ENCODE results near the gene GATB. TPM values are rescaled to one million over a fixed set of nuclear protein-coding genes. Genes with fewer than 3 reads are reported as not detected.

The GATB gene
- total RNA-seq, 1 donor from 2014 or later, result 17.9 TPM

- H3K36me3 Mint-ChIP-seq, result peaks cover 6% of the 10 kb centered on the region
- no peak overlapping the region for H3K4me3 Mint-ChIP-seq
- H3K4me2 ChIP-seq, result no peak overlapping the region
- H3K9ac ChIP-seq, result no peak overlapping the region
- no peak for TF ChIP-seq EZH2 (IDR thresholded peaks at IDR 0.05)
- no peak for TF ChIP-seq EZH2phosphoT487 (IDR thresholded peaks at IDR 0.05)
- no peak for TF ChIP-seq CTCF (IDR thresholded peaks at IDR 0.05)
- no peaks in the 10 kb centered on the region for H3K9me3 Mint-ChIP-seq
- H3K79me2 ChIP-seq (ENCODE audit: low read depth), result no peaks in the 10 kb centered on the region
- no peak overlapping the region for H3K27ac Mint-ChIP-seq
- no peaks in the 10 kb centered on the region for H3K36me3 ChIP-seq
- no peaks in the 10 kb centered on the region for H4K20me1 ChIP-seq (ENCODE audit: low read depth)
- H3F3A ChIP-seq (ENCODE audit: low read depth), result no peaks in the 10 kb centered on the region
- no peak for DNase-seq (ENCODE audit: low spot score)
- H2AFZ ChIP-seq (replicated peaks), result no peak overlapping the region
- H3K27me3 Mint-ChIP-seq (ENCODE audit: insufficient read depth, low read depth), result peaks cover 2% of the 10 kb centered on the region
- no peak overlapping the region for H3K4me3 ChIP-seq
- H3K4me1 ChIP-seq, result no peaks in the 10 kb centered on the region
- no peaks in the 10 kb centered on the region for H3K27me3 ChIP-seq
- no peaks in the 10 kb centered on the region for H3K9me3 ChIP-seq (ENCODE audit: low read depth)
- peaks cover 6% of the 10 kb centered on the region for H3K4me1 Mint-ChIP-seq
- no peak overlapping the region for H3K27ac ChIP-seq
Observed at GRCh38 chr4:151681085-151681484, 79.7 kb downstream of the GATB start.

GRCh38 chr4:151679231-151679630 is 81.6 kb downstream of the GATB start:
- DNase-seq (ENCODE audit: low spot score), result no peak
- peaks cover 22% of the 10 kb centered on the region for H3K4me1 Mint-ChIP-seq
- Histone ChIP-seq H3K36me3 (no peaks in the 10 kb centered on the region), H3K4me3 (no peak overlapping the region), H3K27me3 (no peaks in the 10 kb centered on the region), H3K9me3 (ENCODE audit: low read depth) (no peaks in the 10 kb centered on the region), H3K4me1 (peaks cover 17% of the 10 kb centered on the region), H3K9ac (no peak overlapping the region), H3K4me2 (no peak overlapping the region), H4K20me1 (ENCODE audit: low read depth) (no peaks in the 10 kb centered on the region), H2AFZ (replicated peaks) (no peak overlapping the region), H3K79me2 (ENCODE audit: low read depth) (no peaks in the 10 kb centered on the region), H3K27ac (no peak overlapping the region), H3F3A (ENCODE audit: low read depth) (peaks cover 7% of the 10 kb centered on the region)
- peaks cover 4% of the 10 kb centered on the region for H3K36me3 Mint-ChIP-seq
- H3K27me3 Mint-ChIP-seq (ENCODE audit: insufficient read depth, low read depth), result peaks cover 2% of the 10 kb centered on the region
- no peak overlapping the region for H3K4me3 Mint-ChIP-seq
- TF ChIP-seq EZH2phosphoT487 (IDR thresholded peaks at IDR 0.05) (no peak), CTCF (IDR thresholded peaks at IDR 0.05) (no peak), EZH2 (IDR thresholded peaks at IDR 0.05) (no peak)
- no peaks in the 10 kb centered on the region for H3K9me3 Mint-ChIP-seq
- no peak overlapping the region for H3K27ac Mint-ChIP-seq

- Mint-ChIP-seq H3K4me1 (peaks cover 27% of the 10 kb centered on the region), H3K27ac (no peak overlapping the region), H3K4me3 (no peak overlapping the region)
Observed at GRCh38 chr4:151678048-151678872, 82.5 kb downstream of the GATB start.

More at GRCh38 chr4:151678048-151678872, 82.5 kb downstream of the GATB start:
- Histone ChIP-seq H3F3A (ENCODE audit: low read depth) (peaks cover 7% of the 10 kb centered on the region), H3K79me2 (ENCODE audit: low read depth) (no peaks in the 10 kb centered on the region), H3K9ac (no peak overlapping the region), H3K4me3 (no peak overlapping the region), H2AFZ (replicated peaks) (no peak overlapping the region), H3K4me1 (peaks cover 17% of the 10 kb centered on the region), H3K27ac (no peak overlapping the region), H3K27me3 (no peaks in the 10 kb centered on the region), H3K4me2 (no peak overlapping the region), H3K36me3 (no peaks in the 10 kb centered on the region), H3K9me3 (ENCODE audit: low read depth) (no peaks in the 10 kb centered on the region), H4K20me1 (ENCODE audit: low read depth) (no peaks in the 10 kb centered on the region)
- TF ChIP-seq CTCF (IDR thresholded peaks at IDR 0.05), result no peak
- no peak for TF ChIP-seq EZH2phosphoT487 (IDR thresholded peaks at IDR 0.05)
- TF ChIP-seq EZH2 (IDR thresholded peaks at IDR 0.05), result no peak
- Mint-ChIP-seq H3K36me3 (peaks cover 2% of the 10 kb centered on the region), H3K27me3 (ENCODE audit: insufficient read depth, low read depth) (peaks cover 2% of the 10 kb centered on the region), H3K9me3 (no peaks in the 10 kb centered on the region)
- DNase-seq (ENCODE audit: low spot score), result no peak
